HG03520 (cell line): ENCODE measurements around the gene ARSG.

Source experiments
- ATAC-seq: cut with Tn5 transposase; IDR thresholded peaks from one replicate; pipeline ENCODE4 v1.9.1; 2021; ENCODE audit warnings: mild to moderate bottlenecking, moderate library complexity; ENCODE audit not compliant: unreplicated experiment

The ARSG gene

GRCh38 chr17:68462381-68463210 is 171.3 kb downstream of the ARSG start:
- ATAC-seq, result no peak

- no peak for ATAC-seq
These were observed 172.1 kb downstream of the ARSG start for GRCh38 chr17:68463211-68464019.

- ATAC-seq, result no peak
These were observed 177.0 kb downstream of the ARSG start for GRCh38 chr17:68468334-68468733.

- ATAC-seq, result no peak
These were observed 177.5 kb downstream of the ARSG start for GRCh38 chr17:68468788-68469187.
